BE2C (cell line): ENCODE results near the gene RAB7B.

Source experiments
- DNase-seq: peaks from one replicate; pipeline ENCODE4 v3.0.0-alpha.2; 2020
- H3K27me3 ChIP-seq: fragments of 250-450 bp; sonication (Bioruptor Pico); 2 replicates; pipeline ENCODE4 v1.5.1; 2020; ENCODE audit warnings: mild to moderate bottlenecking
- H3K36me3 ChIP-seq: fragments of 250-450 bp; sonication (Bioruptor Pico); 2 replicates; pipeline ENCODE4 v1.5.1; 2020; ENCODE audit warnings: mild to moderate bottlenecking
- H3K4me1 ChIP-seq: fragments of 250-450 bp; sonication (Bioruptor Pico); 2 replicates; pipeline ENCODE4 v1.5.1; 2020
- H3K4me3 ChIP-seq: 2 replicates; pipeline ENCODE4 v1.5.1; 2011; ENCODE audit warnings: low read depth, low read length
- H3K9me3 ChIP-seq: fragments of 250-450 bp; sonication (Bioruptor Pico); 2 replicates; pipeline ENCODE4 v1.5.1; 2020
- TF ChIP-seq, protein P1 (sequence below): IDR thresholded peaks from 2 replicates; pipeline ENCODE4 v1.5.1; 2012; ENCODE audit warnings: mild to moderate bottlenecking, low read depth, low read length

Gene RAB7B

DNA sequence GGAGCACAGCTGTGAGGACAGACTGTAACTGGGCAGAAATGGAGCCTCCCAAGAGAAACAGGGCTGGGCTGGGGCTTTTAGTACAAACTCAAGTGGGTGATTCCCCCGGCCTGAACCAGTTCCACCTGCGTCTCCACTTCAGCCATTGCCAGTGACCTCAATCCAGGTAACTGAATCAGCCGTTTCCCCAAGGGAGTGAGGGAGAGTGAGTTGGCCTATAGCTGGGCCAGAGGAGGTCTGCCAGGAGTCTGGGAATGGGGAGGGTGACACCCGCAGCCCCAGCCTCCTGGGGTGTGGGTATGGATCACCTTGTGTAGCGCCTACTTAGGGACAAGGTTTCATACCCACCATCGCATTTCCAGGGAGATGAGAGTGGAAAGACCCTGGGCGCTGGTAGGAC lies 68.4 kb downstream of the RAB7B start:
- no peak overlapping the region for H3K4me3 ChIP-seq
- H3K36me3 ChIP-seq = no peaks in the 10 kb centered on the region
- peaks cover 44% of the 10 kb centered on the region for H3K27me3 ChIP-seq
- TF ChIP-seq, protein P1, sequence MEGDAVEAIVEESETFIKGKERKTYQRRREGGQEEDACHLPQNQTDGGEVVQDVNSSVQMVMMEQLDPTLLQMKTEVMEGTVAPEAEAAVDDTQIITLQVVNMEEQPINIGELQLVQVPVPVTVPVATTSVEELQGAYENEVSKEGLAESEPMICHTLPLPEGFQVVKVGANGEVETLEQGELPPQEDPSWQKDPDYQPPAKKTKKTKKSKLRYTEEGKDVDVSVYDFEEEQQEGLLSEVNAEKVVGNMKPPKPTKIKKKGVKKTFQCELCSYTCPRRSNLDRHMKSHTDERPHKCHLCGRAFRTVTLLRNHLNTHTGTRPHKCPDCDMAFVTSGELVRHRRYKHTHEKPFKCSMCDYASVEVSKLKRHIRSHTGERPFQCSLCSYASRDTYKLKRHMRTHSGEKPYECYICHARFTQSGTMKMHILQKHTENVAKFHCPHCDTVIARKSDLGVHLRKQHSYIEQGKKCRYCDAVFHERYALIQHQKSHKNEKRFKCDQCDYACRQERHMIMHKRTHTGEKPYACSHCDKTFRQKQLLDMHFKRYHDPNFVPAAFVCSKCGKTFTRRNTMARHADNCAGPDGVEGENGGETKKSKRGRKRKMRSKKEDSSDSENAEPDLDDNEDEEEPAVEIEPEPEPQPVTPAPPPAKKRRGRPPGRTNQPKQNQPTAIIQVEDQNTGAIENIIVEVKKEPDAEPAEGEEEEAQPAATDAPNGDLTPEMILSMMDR = no peak
- DNase-seq = no peak
- no peaks in the 10 kb centered on the region for H3K9me3 ChIP-seq
- no peaks in the 10 kb centered on the region for H3K4me1 ChIP-seq

DNA sequence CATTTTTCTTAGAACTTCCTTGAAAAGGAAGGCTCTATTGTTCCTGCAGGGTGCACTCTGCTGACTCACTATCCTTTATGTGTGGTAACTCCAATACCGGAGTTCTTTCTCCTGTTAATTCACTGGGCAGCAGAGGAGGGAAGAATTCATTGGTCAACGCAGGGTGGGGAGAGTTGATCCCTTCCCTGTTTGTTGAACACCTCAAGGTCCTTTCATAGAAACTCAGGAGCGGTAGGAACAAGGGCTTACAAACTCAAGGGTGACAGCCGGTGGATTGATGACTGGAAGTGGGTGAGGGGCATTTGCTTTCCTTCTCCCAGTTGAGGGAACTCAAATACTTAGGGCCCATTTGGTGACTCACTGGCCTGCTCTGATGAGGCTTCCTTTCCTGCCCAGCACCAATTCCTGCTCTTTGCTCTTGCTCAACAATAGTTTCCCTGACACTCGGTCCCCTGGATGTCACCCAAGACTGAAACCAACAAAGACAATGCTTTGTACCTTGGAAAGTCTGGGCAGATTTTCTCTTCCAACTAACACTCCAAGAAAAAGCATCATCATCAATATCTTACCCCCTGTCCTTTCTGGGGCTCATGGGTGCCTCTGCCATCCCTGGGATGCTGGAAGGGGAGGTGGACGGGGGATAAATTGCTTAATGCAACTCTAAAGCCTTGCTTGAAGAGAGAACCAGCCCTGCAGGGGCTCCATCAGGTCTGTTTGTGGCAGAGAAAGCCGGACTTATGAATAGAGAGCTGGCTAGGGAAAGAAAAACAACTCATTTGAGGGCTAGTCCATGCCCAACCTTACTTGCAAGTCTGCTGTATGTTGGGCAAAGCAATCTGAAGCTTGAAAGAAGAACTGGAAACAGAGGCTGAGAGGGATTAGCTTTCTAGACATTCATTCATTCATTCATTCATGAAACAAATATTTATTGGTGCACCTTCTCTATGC lies 69.2 kb downstream of the RAB7B start:
- Histone ChIP-seq H3K4me3 (no peak overlapping the region), H3K4me1 (no peaks in the 10 kb centered on the region), H3K9me3 (no peaks in the 10 kb centered on the region), H3K36me3 (no peaks in the 10 kb centered on the region), H3K27me3 (peaks cover 44% of the 10 kb centered on the region)
- TF ChIP-seq, protein P1 = no peak
- no peak for DNase-seq

DNA sequence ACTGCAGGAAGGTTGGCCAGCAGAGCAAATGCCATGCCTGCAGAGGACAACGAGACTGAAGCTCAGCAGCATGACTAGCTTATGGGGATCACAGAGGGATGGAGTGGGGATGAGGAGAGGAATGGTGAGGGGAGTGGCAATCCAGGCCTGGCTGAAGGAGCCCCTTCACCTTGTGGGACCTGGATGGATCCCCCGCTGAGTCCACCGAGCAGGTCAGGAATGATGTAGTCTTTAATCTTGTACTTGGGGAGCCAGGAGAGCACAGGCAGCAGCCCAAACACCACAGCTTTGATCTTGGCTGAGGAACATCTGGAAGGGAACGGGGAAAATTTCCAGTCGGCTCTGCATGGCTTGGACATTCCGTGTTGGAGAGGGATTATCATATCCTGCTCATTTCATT lies 70.4 kb downstream of the RAB7B start:
- peaks cover 40% of the 10 kb centered on the region for H3K27me3 ChIP-seq
- no peaks in the 10 kb centered on the region for H3K9me3 ChIP-seq
- H3K4me1 ChIP-seq = no peaks in the 10 kb centered on the region
- TF ChIP-seq, protein P1 = no peak
- no peak for DNase-seq
- no peak overlapping the region for H3K4me3 ChIP-seq
- H3K36me3 ChIP-seq = no peaks in the 10 kb centered on the region

DNA sequence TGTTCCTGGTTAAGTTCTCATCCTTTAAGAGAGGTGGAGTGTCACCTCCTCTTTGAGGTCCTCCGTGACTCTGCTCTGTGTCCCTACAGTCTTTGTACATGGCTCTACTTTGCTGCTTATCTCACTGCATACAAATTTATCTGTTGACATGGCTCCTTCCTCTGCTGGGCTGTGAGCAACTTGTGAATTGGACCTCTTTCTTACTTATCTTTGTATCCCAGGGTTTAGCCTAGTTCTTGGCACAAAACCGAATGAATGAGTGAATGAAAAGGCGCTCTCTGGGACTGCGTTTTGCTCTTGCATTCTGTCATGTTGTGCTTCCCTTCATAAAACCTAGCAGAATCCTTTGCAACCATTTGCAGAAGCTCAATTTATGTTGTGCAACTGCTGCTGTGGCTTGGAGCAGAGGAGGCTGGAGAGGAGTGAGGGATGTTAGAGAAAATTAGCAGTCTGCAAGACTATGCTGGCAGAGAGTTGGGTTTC lies 72.4 kb downstream of the RAB7B start:
- DNase-seq = no peak
- H3K9me3 ChIP-seq = no peaks in the 10 kb centered on the region
- no peaks in the 10 kb centered on the region for H3K36me3 ChIP-seq
- H3K27me3 ChIP-seq = peaks cover 36% of the 10 kb centered on the region
- no peak overlapping the region for H3K4me3 ChIP-seq
- no peaks in the 10 kb centered on the region for H3K4me1 ChIP-seq
- TF ChIP-seq, protein P1 = no peak

DNA sequence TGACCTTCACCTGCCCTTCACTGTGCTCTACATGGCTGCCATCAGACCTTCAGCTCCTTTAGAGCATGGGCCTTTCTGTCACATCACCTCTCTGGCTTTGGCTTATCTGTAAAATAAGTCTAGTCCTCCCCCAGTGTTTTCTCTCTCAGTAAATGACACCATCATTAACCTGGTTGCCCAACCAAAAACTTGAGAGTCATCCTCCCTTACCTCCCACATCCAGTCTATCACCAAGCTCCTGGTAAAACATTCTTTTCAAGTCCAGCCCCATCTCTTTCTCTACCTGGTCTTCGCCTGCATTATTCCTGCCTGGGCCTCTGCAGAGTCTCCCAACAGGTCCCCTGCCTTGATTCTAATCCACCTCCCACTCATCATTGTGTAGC lies 73.0 kb downstream of the RAB7B start:
- H3K9me3 ChIP-seq = no peaks in the 10 kb centered on the region
- peaks cover 29% of the 10 kb centered on the region for H3K27me3 ChIP-seq
- H3K4me1 ChIP-seq = no peaks in the 10 kb centered on the region
- no peak for DNase-seq
- TF ChIP-seq, protein P1 = no peak
- no peak overlapping the region for H3K4me3 ChIP-seq
- H3K36me3 ChIP-seq = no peaks in the 10 kb centered on the region
